ENCODE measurements around the gene BAHD1.

Gene BAHD1

GRCh38 chr15:40440743-40441564 is at the start of gene BAHD1:
TSS of gene BAHD1 (plus strand) at chr15:40440953. CDS start at chr15:40458465, 17,512 bp downstream.
- H3K4me1 Mint-ChIP-seq, result peaks cover 57% of the 10 kb centered on the region
- peaks cover 10% of the 10 kb centered on the region for H3K27me3 Mint-ChIP-seq
- H3K36me3 Mint-ChIP-seq, result peaks cover 2% of the 10 kb centered on the region

GRCh38 chr15:40392986-40393948 is 47.5 kb upstream of the BAHD1 start:
- H3K4me3 Mint-ChIP-seq, result no peak overlapping the region
- DNase-seq (ENCODE audit: low spot score in 2 of 2) (no peak), ATAC-seq (ENCODE audit: low read depth) (no peak)
- H3K4me1 Mint-ChIP-seq, result peaks cover 3% of the 10 kb centered on the region
- H3K27me3 Mint-ChIP-seq, result no peaks in the 10 kb centered on the region
- no peaks in the 10 kb centered on the region for H3K9me3 Mint-ChIP-seq
- peaks cover 12% of the 10 kb centered on the region for H3K36me3 Mint-ChIP-seq
- no peak overlapping the region for H3K27ac Mint-ChIP-seq

More at GRCh38 chr15:40440743-40441564, at the start of gene BAHD1:
- peak within 1 kb of the TSS; percentile 84 for H3K27ac Mint-ChIP-seq
- ATAC-seq (ENCODE audit: low read depth) (peak; percentile 89), DNase-seq (ENCODE audit: low spot score in 2 of 2) (peak; percentile 92 to 93)
- H3K9me3 Mint-ChIP-seq, result no peaks in the 10 kb centered on the region
- H3K4me3 Mint-ChIP-seq, result peak within 1 kb of the TSS; percentile 97

- H3K9me3 Mint-ChIP-seq, result no peaks in the 10 kb centered on the region
- ATAC-seq (ENCODE audit: low read depth), result no peak
- no peak overlapping the region for H3K27ac Mint-ChIP-seq
- no peaks in the 10 kb centered on the region for H3K27me3 Mint-ChIP-seq
- H3K4me1 Mint-ChIP-seq, result peaks cover 11% of the 10 kb centered on the region
- DNase-seq (ENCODE audit: low spot score in 2 of 2), result no peak
- H3K36me3 Mint-ChIP-seq, result peaks cover 6% of the 10 kb centered on the region
- peak overlapping the region; percentile 19 for H3K4me3 Mint-ChIP-seq
Observed at GRCh38 chr15:40397688-40398412, 42.9 kb upstream of the BAHD1 start.

GRCh38 chr15:40398413-40398873 is 42.3 kb upstream of the BAHD1 start:
- no peak for DNase-seq (ENCODE audit: low spot score in 2 of 2)
- no peaks in the 10 kb centered on the region for H3K9me3 Mint-ChIP-seq
- H3K4me3 Mint-ChIP-seq, result peak overlapping the region; percentile 71

GRCh38 chr15:40399370-40399769 is 41.4 kb upstream of the BAHD1 start:
- Mint-ChIP-seq H3K9me3 (no peaks in the 10 kb centered on the region), H3K27ac (no peak overlapping the region), H3K4me3 (no peak overlapping the region), H3K27me3 (no peaks in the 10 kb centered on the region), H3K4me1 (peaks cover 11% of the 10 kb centered on the region), H3K36me3 (no peaks in the 10 kb centered on the region)
- ATAC-seq (ENCODE audit: low read depth) (no peak), DNase-seq (ENCODE audit: low spot score in 2 of 2) (no peak)

More at GRCh38 chr15:40398413-40398873, 42.3 kb upstream of the BAHD1 start:
- no peak overlapping the region for H3K27ac Mint-ChIP-seq
- H3K4me1 Mint-ChIP-seq, result peaks cover 11% of the 10 kb centered on the region
- ATAC-seq (ENCODE audit: low read depth), result peak; percentile 95
- no peaks in the 10 kb centered on the region for H3K27me3 Mint-ChIP-seq
- H3K36me3 Mint-ChIP-seq, result peaks cover 3% of the 10 kb centered on the region

GRCh38 chr15:40405501-40406381 is 35.0 kb upstream of the BAHD1 start, which contains the start of gene IVD:
TSS of gene IVD (plus strand) at chr15:40405795. CDS start at chr15:40405828, 33 bp downstream.
- peak within 1 kb of the TSS; percentile 87 for H3K27ac Mint-ChIP-seq

GRCh38 chr15:40407330-40407990 is 33.3 kb upstream of the BAHD1 start:
- no peaks in the 10 kb centered on the region for H3K27me3 Mint-ChIP-seq
- peak overlapping the region; percentile 22 for H3K27ac Mint-ChIP-seq
- H3K9me3 Mint-ChIP-seq, result no peaks in the 10 kb centered on the region
- peak overlapping the region; percentile 72 for H3K4me3 Mint-ChIP-seq
- peaks cover 21% of the 10 kb centered on the region for H3K4me1 Mint-ChIP-seq
- DNase-seq (ENCODE audit: low spot score in 2 of 2) (peak; percentile 25 to 29), ATAC-seq (ENCODE audit: low read depth) (peak; percentile 68)
- peaks cover 18% of the 10 kb centered on the region for H3K36me3 Mint-ChIP-seq

More at GRCh38 chr15:40405501-40406381, 35.0 kb upstream of the BAHD1 start, which contains the start of gene IVD:
- H3K4me1 Mint-ChIP-seq, result peaks cover 21% of the 10 kb centered on the region
- peak; percentile 65 to 66 for DNase-seq (ENCODE audit: low spot score in 2 of 2)
- peak; percentile 91 for ATAC-seq (ENCODE audit: low read depth)
- no peaks in the 10 kb centered on the region for H3K27me3 Mint-ChIP-seq
- peaks cover 4% of the 10 kb centered on the region for H3K36me3 Mint-ChIP-seq
- H3K9me3 Mint-ChIP-seq, result no peaks in the 10 kb centered on the region
- H3K4me3 Mint-ChIP-seq, result peak within 1 kb of the TSS; percentile 88

- peaks cover 21% of the 10 kb centered on the region for H3K4me1 Mint-ChIP-seq
- H3K27me3 Mint-ChIP-seq, result no peaks in the 10 kb centered on the region
- no peaks in the 10 kb centered on the region for H3K9me3 Mint-ChIP-seq
- H3K27ac Mint-ChIP-seq, result no peak overlapping the region
- no peak overlapping the region for H3K4me3 Mint-ChIP-seq
- peaks cover 21% of the 10 kb centered on the region for H3K36me3 Mint-ChIP-seq
- ATAC-seq (ENCODE audit: low read depth) (no peak), DNase-seq (ENCODE audit: low spot score in 2 of 2) (no peak)
Observed at GRCh38 chr15:40409366-40409765, 31.4 kb upstream of the BAHD1 start.

- Mint-ChIP-seq H3K27me3 (no peaks in the 10 kb centered on the region), H3K4me1 (peaks cover 16% of the 10 kb centered on the region), H3K27ac (no peak overlapping the region), H3K4me3 (no peak overlapping the region), H3K36me3 (peaks cover 29% of the 10 kb centered on the region), H3K9me3 (no peaks in the 10 kb centered on the region)
- DNase-seq (ENCODE audit: low spot score in 2 of 2) (no peak), ATAC-seq (ENCODE audit: low read depth) (no peak)
Observed at GRCh38 chr15:40410476-40410875, 30.3 kb upstream of the BAHD1 start.

GRCh38 chr15:40412095-40412759 is 28.5 kb upstream of the BAHD1 start:
- Mint-ChIP-seq H3K4me3 (no peak overlapping the region), H3K9me3 (no peaks in the 10 kb centered on the region), H3K27me3 (no peaks in the 10 kb centered on the region), H3K4me1 (peaks cover 7% of the 10 kb centered on the region), H3K36me3 (peaks cover 32% of the 10 kb centered on the region), H3K27ac (no peak overlapping the region)
- no peak for ATAC-seq (ENCODE audit: low read depth)
- no peak for DNase-seq (ENCODE audit: low spot score in 2 of 2)

- DNase-seq (ENCODE audit: low spot score in 2 of 2), result no peak
- Mint-ChIP-seq H3K27me3 (no peaks in the 10 kb centered on the region), H3K4me1 (no peaks in the 10 kb centered on the region), H3K9me3 (no peaks in the 10 kb centered on the region), H3K4me3 (no peak overlapping the region), H3K36me3 (peaks cover 34% of the 10 kb centered on the region), H3K27ac (no peak overlapping the region)
- no peak for ATAC-seq (ENCODE audit: low read depth)
Observed at GRCh38 chr15:40413036-40413435, 27.7 kb upstream of the BAHD1 start.

- H3K36me3 Mint-ChIP-seq, result peaks cover 34% of the 10 kb centered on the region
Observed at GRCh38 chr15:40414816-40415215, 25.9 kb upstream of the BAHD1 start.

More at GRCh38 chr15:40414816-40415215, 25.9 kb upstream of the BAHD1 start:
- H3K27me3 Mint-ChIP-seq, result no peaks in the 10 kb centered on the region
- no peak overlapping the region for H3K4me3 Mint-ChIP-seq
- no peaks in the 10 kb centered on the region for H3K9me3 Mint-ChIP-seq
- ATAC-seq (ENCODE audit: low read depth) (no peak), DNase-seq (ENCODE audit: low spot score in 2 of 2) (no peak)
- no peaks in the 10 kb centered on the region for H3K4me1 Mint-ChIP-seq
- H3K27ac Mint-ChIP-seq, result no peak overlapping the region
